ENCODE data around the gene SLFNL1. TPM values are rescaled to one million over a fixed set of nuclear protein-coding genes. Genes with fewer than 3 reads are reported as not detected.

Gene SLFNL1
- polyA plus RNA-seq, 3 donors from 2014 or later, result 0.11 to 0.32 TPM; not detected in 1

DNA sequence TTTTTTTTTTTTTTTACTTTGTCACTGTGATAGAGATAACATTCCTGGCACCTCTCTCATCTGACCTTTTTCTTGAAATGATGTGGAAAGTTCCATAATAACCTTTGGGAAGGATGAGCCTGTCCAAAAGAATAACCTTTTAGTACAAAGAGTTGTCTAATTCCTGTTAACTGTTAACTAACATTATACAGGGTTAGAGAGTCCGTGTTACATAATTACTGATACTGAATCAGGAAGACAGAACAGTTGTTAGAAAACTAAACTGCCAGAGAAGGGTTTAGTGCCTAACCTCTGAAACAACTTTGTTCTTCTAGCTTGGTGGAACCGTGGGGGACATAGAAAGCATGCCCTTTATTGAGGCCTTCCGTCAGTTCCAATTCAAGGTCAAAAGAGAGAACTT lies 33.2 kb downstream of the SLFNL1 start:
- no peak for DNase-seq
- Mint-ChIP-seq H3K36me3 (peaks cover 52 to 71% (median 59%) of the 10 kb centered on the region in 3 donors), H3K27me3 (ENCODE audit: low read depth in 3 of 3) (peaks cover 0 to 14% (median 5%) of the 10 kb centered on the region in 3 donors), H3K4me3 (no peak overlapping the region), H3K9me3 (no peaks in the 10 kb centered on the region), H3K27ac (peak overlapping the region in 1 of 6 donors; percentile 45), H3K4me1 (no peaks in the 10 kb centered on the region)

DNA sequence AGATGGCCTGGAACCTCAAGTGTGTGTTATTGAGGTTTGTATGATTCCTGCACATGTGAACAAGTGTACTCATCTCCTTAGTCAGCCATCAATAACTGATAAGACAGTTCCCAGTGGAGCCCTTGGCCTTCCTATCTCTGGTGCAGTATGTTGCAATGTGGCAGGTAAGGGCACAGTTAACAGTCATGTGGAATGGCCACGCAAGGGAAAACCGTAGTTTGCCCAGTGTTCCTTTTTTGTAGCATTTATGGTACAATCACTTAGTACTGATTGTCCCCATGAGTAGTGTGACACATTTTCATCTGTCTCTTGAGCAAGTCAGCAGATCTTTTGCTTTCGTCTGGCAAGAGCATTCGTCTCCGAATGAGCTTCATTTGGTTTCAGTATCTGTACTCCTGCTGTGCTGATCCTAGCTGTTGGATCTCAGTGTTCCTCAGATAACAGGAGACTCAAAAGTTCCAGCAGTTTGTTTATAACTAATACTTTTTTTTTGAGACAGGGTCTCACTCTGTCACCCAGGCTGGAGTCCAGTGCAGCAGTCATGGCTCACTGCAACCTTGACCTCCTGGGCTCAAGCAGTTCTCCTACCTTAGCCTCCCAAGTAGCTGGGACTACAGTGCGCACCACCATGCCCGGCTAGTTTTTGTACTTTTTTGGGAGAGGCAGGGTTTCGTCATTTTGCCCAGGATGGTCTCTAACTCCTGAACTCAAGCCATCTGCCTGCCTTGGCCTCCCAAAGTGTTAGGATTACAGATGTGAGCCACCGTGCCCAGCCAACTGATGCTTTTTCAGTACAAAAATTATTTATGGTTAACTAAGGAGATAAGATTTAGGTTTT lies 33.9 kb downstream of the SLFNL1 start:
- no peaks in the 10 kb centered on the region for H3K4me1 Mint-ChIP-seq
- H3K27me3 Mint-ChIP-seq (ENCODE audit: low read depth in 3 of 3), result peaks cover 0 to 14% (median 5%) of the 10 kb centered on the region in 3 donors
- no peaks in the 10 kb centered on the region for H3K9me3 Mint-ChIP-seq
- peaks cover 52 to 73% (median 61%) of the 10 kb centered on the region in 3 donors for H3K36me3 Mint-ChIP-seq
- H3K27ac Mint-ChIP-seq, result peak overlapping the region in 1 of 6 donors; percentile 45
- no peak overlapping the region for H3K4me3 Mint-ChIP-seq
- DNase-seq, result no peak

DNA sequence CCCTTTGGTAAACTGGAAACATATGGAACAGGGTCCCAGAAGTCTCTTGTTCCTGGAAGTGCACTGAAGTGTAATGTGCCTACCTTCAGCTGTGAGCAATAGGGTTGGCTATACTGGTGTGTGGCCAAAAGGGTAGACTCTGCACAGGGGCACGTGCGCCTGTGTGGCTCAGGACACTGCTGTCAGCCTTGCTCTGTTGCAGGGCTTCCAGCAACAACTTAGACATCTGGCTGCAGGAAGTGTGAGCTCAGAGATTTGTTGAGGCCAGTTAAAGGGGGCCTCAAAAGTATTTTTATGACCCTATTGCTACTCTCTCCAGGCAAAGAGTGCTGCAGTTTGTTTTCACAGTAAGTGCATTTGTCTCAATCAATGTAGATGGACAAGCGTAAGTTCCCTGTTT lies 34.6 kb downstream of the SLFNL1 start:
- H3K4me1 Mint-ChIP-seq, result peaks cover 2 to 4% of the 10 kb centered on the region in 2 donors
- no peak for DNase-seq
- no peak overlapping the region for H3K27ac Mint-ChIP-seq
- peaks cover 0 to 9% (median 8%) of the 10 kb centered on the region in 3 donors for H3K27me3 Mint-ChIP-seq (ENCODE audit: low read depth in 3 of 3)
- no peak overlapping the region for H3K4me3 Mint-ChIP-seq
- no peaks in the 10 kb centered on the region for H3K9me3 Mint-ChIP-seq
- peaks cover 48 to 68% (median 56%) of the 10 kb centered on the region in 3 donors for H3K36me3 Mint-ChIP-seq

- Mint-ChIP-seq H3K36me3 (peaks cover 42 to 66% (median 50%) of the 10 kb centered on the region in 3 donors), H3K4me1 (peaks cover 3 to 8% of the 10 kb centered on the region in 2 donors), H3K27ac (peak overlapping the region in 2 of 6 donors; percentile 5 to 45), H3K27me3 (ENCODE audit: low read depth in 3 of 3) (peaks cover 0 to 9% (median 8%) of the 10 kb centered on the region in 3 donors), H3K9me3 (no peaks in the 10 kb centered on the region), H3K4me3 (no peak overlapping the region)
- no peak for DNase-seq
Measured at GRCh38 chr1:40986328-40986783, 35.2 kb downstream of the SLFNL1 start.

DNA sequence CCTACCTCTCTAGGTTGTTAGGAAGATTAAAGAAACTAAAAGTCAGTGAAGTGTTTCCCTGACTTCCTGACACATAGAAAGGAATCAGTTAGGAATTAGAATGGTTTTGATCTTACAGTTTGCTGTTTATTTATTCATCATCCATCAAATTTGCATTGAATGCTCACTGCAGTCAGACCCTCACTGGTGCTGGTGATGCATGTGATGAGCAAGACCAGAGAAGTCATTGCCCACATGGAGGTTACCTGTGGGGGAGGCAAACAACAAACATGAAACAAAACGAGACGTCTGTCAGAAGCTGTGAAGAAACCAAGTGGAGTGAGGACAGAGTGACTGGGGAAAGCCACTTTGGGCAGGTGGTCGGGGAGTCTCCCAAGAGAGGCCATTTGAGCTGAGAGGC lies 35.6 kb downstream of the SLFNL1 start:
- peaks cover 0 to 10% (median 9%) of the 10 kb centered on the region in 3 donors for H3K27me3 Mint-ChIP-seq (ENCODE audit: low read depth in 3 of 3)
- H3K4me3 Mint-ChIP-seq, result no peak overlapping the region
- H3K36me3 Mint-ChIP-seq, result peaks cover 40 to 66% (median 46%) of the 10 kb centered on the region in 3 donors
- DNase-seq, result no peak
- peaks cover 7 to 13% of the 10 kb centered on the region in 2 donors for H3K4me1 Mint-ChIP-seq
- H3K9me3 Mint-ChIP-seq, result no peaks in the 10 kb centered on the region
- peak overlapping the region in 2 of 6 donors; percentile 5 to 45 for H3K27ac Mint-ChIP-seq

DNA sequence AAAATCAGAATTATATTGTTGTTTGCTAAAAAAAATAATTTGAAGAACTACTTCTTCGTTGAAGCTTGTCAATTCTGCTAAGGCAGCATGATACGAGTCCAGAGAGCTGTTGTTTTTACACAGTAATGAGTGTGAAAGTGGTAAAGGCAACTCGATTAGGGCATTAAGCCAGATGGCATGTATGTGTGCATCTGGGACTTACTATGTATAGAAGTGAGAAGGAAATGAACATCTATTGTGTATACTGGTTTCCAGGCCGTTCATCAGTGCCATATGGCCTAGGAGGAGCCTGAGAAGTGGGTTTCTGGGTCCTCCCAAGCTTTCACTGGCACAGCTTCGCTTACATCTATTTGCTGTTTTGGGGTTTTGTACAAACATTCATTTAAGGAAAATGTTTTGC lies 36.4 kb downstream of the SLFNL1 start:
- Mint-ChIP-seq H3K27me3 (ENCODE audit: low read depth in 3 of 3) (peaks cover 6 to 16% (median 13%) of the 10 kb centered on the region in 3 donors), H3K4me3 (no peak overlapping the region), H3K36me3 (peaks cover 35 to 60% (median 40%) of the 10 kb centered on the region in 3 donors), H3K4me1 (peaks cover 14 to 20% of the 10 kb centered on the region in 2 donors), H3K27ac (peak overlapping the region in 1 of 6 donors; percentile 5), H3K9me3 (no peaks in the 10 kb centered on the region)
- no peak for DNase-seq

GRCh38 chr1:40984531-40984930 lies 37.0 kb downstream of the SLFNL1 start:
- Mint-ChIP-seq H3K27ac (no peak overlapping the region), H3K9me3 (no peaks in the 10 kb centered on the region), H3K36me3 (peaks cover 34 to 54% (median 35%) of the 10 kb centered on the region in 3 donors)

DNA sequence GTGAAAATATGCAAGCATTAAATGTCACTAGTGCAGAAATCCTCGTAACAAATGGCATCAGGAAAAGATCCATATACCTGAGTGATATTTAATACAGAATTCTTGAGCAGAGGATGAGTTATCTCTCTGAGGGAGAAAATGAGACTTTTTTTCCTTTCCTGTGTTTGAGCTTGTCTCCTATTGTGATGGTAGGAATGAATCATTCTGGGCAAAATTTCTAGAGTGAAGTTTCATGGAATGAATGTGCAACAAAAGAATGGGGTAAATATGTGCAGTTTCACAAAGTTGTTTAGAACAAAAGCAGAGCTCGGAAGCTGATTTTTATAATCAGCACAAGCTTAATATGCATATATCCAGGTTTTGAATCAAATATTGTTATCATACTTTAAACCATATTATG lies 37.5 kb downstream of the SLFNL1 start:
- no peak for DNase-seq
- H3K27me3 Mint-ChIP-seq (ENCODE audit: low read depth in 3 of 3), result peaks cover 8 to 19% (median 16%) of the 10 kb centered on the region in 3 donors
- peaks cover 31 to 50% (median 35%) of the 10 kb centered on the region in 3 donors for H3K36me3 Mint-ChIP-seq
- no peak overlapping the region for H3K27ac Mint-ChIP-seq
- peaks cover 14 to 20% of the 10 kb centered on the region in 2 donors for H3K4me1 Mint-ChIP-seq
- no peaks in the 10 kb centered on the region for H3K9me3 Mint-ChIP-seq
- no peak overlapping the region for H3K4me3 Mint-ChIP-seq

More at GRCh38 chr1:40984531-40984930, 37.0 kb downstream of the SLFNL1 start:
- Mint-ChIP-seq H3K4me3 (no peak overlapping the region), H3K27me3 (ENCODE audit: low read depth in 3 of 3) (peaks cover 6 to 16% (median 15%) of the 10 kb centered on the region in 3 donors), H3K4me1 (peaks cover 14 to 20% of the 10 kb centered on the region in 2 donors)
- no peak for DNase-seq

DNA sequence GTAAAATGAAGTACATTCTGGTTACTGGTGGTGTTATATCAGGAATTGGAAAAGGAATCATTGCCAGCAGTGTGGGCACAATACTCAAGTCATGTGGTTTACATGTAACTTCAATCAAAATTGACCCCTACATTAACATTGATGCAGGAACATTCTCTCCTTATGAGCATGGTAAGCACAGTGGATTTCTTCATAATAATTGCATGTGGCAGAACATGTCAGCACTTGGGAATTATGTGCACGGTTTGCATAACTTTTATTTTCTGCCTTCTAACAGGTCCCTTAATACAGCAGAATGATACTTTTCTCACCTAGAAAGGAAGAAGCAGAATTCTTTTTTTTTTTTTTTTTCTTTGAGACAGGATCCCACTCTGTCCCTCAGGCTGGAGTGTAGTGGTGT lies 38.2 kb downstream of the SLFNL1 start:
- peaks cover 9 to 18% (median 16%) of the 10 kb centered on the region in 3 donors for H3K27me3 Mint-ChIP-seq (ENCODE audit: low read depth in 3 of 3)
- no peak overlapping the region for H3K4me3 Mint-ChIP-seq
- H3K9me3 Mint-ChIP-seq, result no peaks in the 10 kb centered on the region
- no peak for DNase-seq
- H3K27ac Mint-ChIP-seq, result peak overlapping the region in 1 of 6 donors; percentile 51
- H3K4me1 Mint-ChIP-seq, result peaks cover 17 to 20% of the 10 kb centered on the region in 2 donors
- H3K36me3 Mint-ChIP-seq, result peaks cover 23 to 42% (median 28%) of the 10 kb centered on the region in 3 donors

DNA sequence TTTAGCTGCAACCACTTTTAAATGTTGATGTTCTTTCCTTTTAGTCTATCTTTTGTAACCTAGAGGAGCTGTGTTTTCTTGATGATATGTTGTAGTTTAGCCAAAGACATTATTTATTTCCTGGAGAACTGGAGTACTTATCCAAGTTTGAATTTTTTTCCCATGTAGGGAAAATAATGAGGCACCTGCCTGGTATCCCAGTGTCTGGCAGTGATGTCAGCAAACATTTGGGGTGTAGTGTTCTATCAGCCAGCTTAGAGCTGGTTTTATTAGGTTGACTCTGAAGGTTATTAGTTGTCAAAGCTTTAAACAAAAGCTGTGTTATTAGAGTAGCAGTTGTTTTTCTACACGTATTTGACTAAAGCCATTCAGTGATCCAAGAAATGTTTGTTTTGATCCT lies 38.8 kb downstream of the SLFNL1 start:
- DNase-seq, result no peak
- H3K27me3 Mint-ChIP-seq (ENCODE audit: low read depth in 3 of 3), result peaks cover 9 to 18% (median 16%) of the 10 kb centered on the region in 3 donors
- H3K27ac Mint-ChIP-seq, result no peak overlapping the region
- peaks cover 17 to 20% of the 10 kb centered on the region in 2 donors for H3K4me1 Mint-ChIP-seq
- H3K36me3 Mint-ChIP-seq, result peaks cover 22 to 38% (median 25%) of the 10 kb centered on the region in 3 donors
- H3K4me3 Mint-ChIP-seq, result no peak overlapping the region
- H3K9me3 Mint-ChIP-seq, result no peaks in the 10 kb centered on the region

GRCh38 chr1:40981691-40982448 lies 39.7 kb downstream of the SLFNL1 start:
- H3K4me1 Mint-ChIP-seq, result peaks cover 17 to 20% of the 10 kb centered on the region in 2 donors
- peak overlapping the region in 4 of 5 donors; percentile 22 to 50 (median 34) for H3K4me3 Mint-ChIP-seq
- DNase-seq, result no peak
- no peaks in the 10 kb centered on the region for H3K9me3 Mint-ChIP-seq
- peaks cover 17 to 30% (median 25%) of the 10 kb centered on the region in 3 donors for H3K36me3 Mint-ChIP-seq
- H3K27ac Mint-ChIP-seq, result peak overlapping the region in 5 of 6 donors; percentile 2 to 99 (median 71)
- peaks cover 12 to 18% (median 16%) of the 10 kb centered on the region in 3 donors for H3K27me3 Mint-ChIP-seq (ENCODE audit: low read depth in 3 of 3)

GRCh38 chr1:40980453-40981121 lies 40.9 kb downstream of the SLFNL1 start:
- Mint-ChIP-seq H3K27me3 (ENCODE audit: low read depth in 3 of 3) (peaks cover 11 to 18% (median 12%) of the 10 kb centered on the region in 3 donors), H3K36me3 (peaks cover 6 to 18% (median 18%) of the 10 kb centered on the region in 3 donors), H3K4me1 (peaks cover 17 to 20% of the 10 kb centered on the region in 2 donors), H3K9me3 (no peaks in the 10 kb centered on the region), H3K27ac (peak overlapping the region; percentile 94 to 99 (median 96)), H3K4me3 (peak overlapping the region; percentile 91 to 97 (median 95))
- DNase-seq, result peak; percentile 87 to 88 (median 88)

DNA sequence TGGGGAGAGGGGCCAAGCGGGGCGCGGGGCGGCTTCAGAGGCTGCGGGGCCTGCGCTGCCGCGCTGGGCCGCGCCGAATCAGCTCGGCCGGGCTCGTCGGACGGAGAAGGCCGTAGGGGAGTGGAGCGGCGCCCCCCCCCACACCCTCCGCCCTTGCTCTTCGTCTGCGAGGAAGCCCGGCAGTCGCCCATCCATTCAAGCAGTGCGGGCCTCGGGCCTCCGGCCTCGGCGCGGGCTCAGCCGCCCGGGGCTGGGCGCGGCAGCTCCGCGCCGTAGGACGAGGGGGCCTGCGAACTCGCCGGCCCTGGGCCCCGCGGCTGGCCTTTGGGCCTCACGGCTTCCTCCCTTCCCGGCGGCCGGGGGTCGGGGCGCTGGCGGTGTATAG lies 41.5 kb downstream of the SLFNL1 start:
- no peaks in the 10 kb centered on the region for H3K9me3 Mint-ChIP-seq
- peaks cover 12 to 18% (median 12%) of the 10 kb centered on the region in 3 donors for H3K27me3 Mint-ChIP-seq (ENCODE audit: low read depth in 3 of 3)
- H3K4me1 Mint-ChIP-seq, result peaks cover 17 to 20% of the 10 kb centered on the region in 2 donors
- peaks cover 4 to 13% (median 13%) of the 10 kb centered on the region in 3 donors for H3K36me3 Mint-ChIP-seq
- peak overlapping the region; percentile 91 to 97 (median 95) for H3K4me3 Mint-ChIP-seq
- DNase-seq, result no peak
- peak overlapping the region; percentile 94 to 99 (median 96) for H3K27ac Mint-ChIP-seq
